ENCODE data around the gene SPACA1. TPM values are rescaled to one million over a fixed set of nuclear protein-coding genes. Genes with fewer than 3 reads are reported as not detected.

Gene SPACA1
- total and polyA plus RNA-seq, 4 donors = not detected

- TF ChIP-seq FOXA1 (IDR thresholded peaks at IDR 0.05) (no peak), HNF4A (conservative IDR thresholded peaks at IDR 0.05) (no peak), HNF4G (IDR thresholded peaks at IDR 0.05) (no peak), JUND (IDR thresholded peaks at IDR 0.05) (no peak), YY1 (IDR thresholded peaks at IDR 0.05) (no peak), RAD21 (IDR thresholded peaks at IDR 0.05) (no peak), NR2F2 (IDR thresholded peaks at IDR 0.05) (no peak), ZBTB33 (IDR thresholded peaks at IDR 0.05) (no peak), EGR1 (IDR thresholded peaks at IDR 0.05; ENCODE audit: low read depth in 2 of 2) (no peak), GABPA (IDR thresholded peaks at IDR 0.05 in 1 of 2, conservative IDR thresholded peaks at IDR 0.05 in 1 of 2) (no peak), RXRA (IDR thresholded peaks at IDR 0.05) (no peak)
- H3K4me3 ChIP-seq (ENCODE audit: low read depth in 1 of 3, low read length in 3 of 3) = no peak overlapping the region
Observed at GRCh38 chr6:88074791-88075190, 27.1 kb downstream of the SPACA1 start.

GRCh38 chr6:88077305-88077704, 29.7 kb downstream of the SPACA1 start:
- Histone ChIP-seq H3K9ac (ENCODE audit: low read depth in 1 of 2, low read length in 2 of 2) (no peak overlapping the region), H3K4me3 (ENCODE audit: low read depth in 1 of 3, low read length in 3 of 3) (no peak overlapping the region), H3K27me3 (ENCODE audit: control insufficient read depth in 4 of 4, insufficient read depth in 4 of 4, low read length in 3 of 4) (peaks cover 0 to 2% (median 0%) of the 10 kb centered on the region in 4 donors), H3K36me3 (ENCODE audit: control insufficient read depth in 4 of 4, insufficient read depth in 3 of 4, low read depth in 1 of 4, low read length in 3 of 4) (no peaks in the 10 kb centered on the region), H3K4me1 (ENCODE audit: control insufficient read depth in 4 of 4, insufficient read depth in 4 of 4, low read length in 3 of 4) (no peaks in the 10 kb centered on the region), H3K27ac (ENCODE audit: low read depth in 1 of 2, low read length in 2 of 2) (no peak overlapping the region), H3K9me3 (ENCODE audit: control insufficient read depth in 4 of 4, low read length in 3 of 4) (no peaks in the 10 kb centered on the region)
- 63% methylated on average over 3 of the region's 3 CpGs for WGBS
- DNase-seq (ENCODE audit: low spot score) = no peak
- no peak for TF ChIP-seq RXRA (IDR thresholded peaks at IDR 0.05)

More at GRCh38 chr6:88074791-88075190, 27.1 kb downstream of the SPACA1 start:
- Histone ChIP-seq H3K36me3 (ENCODE audit: control insufficient read depth in 4 of 4, insufficient read depth in 3 of 4, low read depth in 1 of 4, low read length in 3 of 4) (no peaks in the 10 kb centered on the region), H3K9me3 (ENCODE audit: control insufficient read depth in 4 of 4, low read length in 3 of 4) (no peaks in the 10 kb centered on the region), H3K4me1 (ENCODE audit: control insufficient read depth in 4 of 4, insufficient read depth in 4 of 4, low read length in 3 of 4) (no peaks in the 10 kb centered on the region), H3K27me3 (ENCODE audit: control insufficient read depth in 4 of 4, insufficient read depth in 4 of 4, low read length in 3 of 4) (peaks cover 0 to 4% (median 1%) of the 10 kb centered on the region in 4 donors), H3K27ac (ENCODE audit: low read depth in 1 of 2, low read length in 2 of 2) (no peak overlapping the region), H3K9ac (ENCODE audit: low read depth in 1 of 2, low read length in 2 of 2) (no peak overlapping the region)
- WGBS = 55% methylated on average over 1 of the region's 1 CpG
- no peak for DNase-seq (ENCODE audit: low spot score)

GRCh38 chr6:88086792-88087191, 39.2 kb downstream of the SPACA1 start:
- Histone ChIP-seq H3K27me3 (ENCODE audit: control insufficient read depth in 4 of 4, insufficient read depth in 4 of 4, low read length in 3 of 4) (no peaks in the 10 kb centered on the region), H3K36me3 (ENCODE audit: control insufficient read depth in 4 of 4, insufficient read depth in 3 of 4, low read depth in 1 of 4, low read length in 3 of 4) (no peaks in the 10 kb centered on the region), H3K4me1 (ENCODE audit: control insufficient read depth in 4 of 4, insufficient read depth in 4 of 4, low read length in 3 of 4) (no peaks in the 10 kb centered on the region), H3K4me3 (ENCODE audit: low read depth in 1 of 3, low read length in 3 of 3) (no peak overlapping the region), H3K27ac (ENCODE audit: low read depth in 1 of 2, low read length in 2 of 2) (no peak overlapping the region), H3K9me3 (ENCODE audit: control insufficient read depth in 4 of 4, low read length in 3 of 4) (no peaks in the 10 kb centered on the region), H3K9ac (ENCODE audit: low read depth in 1 of 2, low read length in 2 of 2) (no peak overlapping the region)
- no peak for DNase-seq (ENCODE audit: low spot score)
- WGBS = 82% methylated on average over 2 of the region's 2 CpGs
- TF ChIP-seq SP1 (IDR thresholded peaks at IDR 0.05) (no peak), JUND (IDR thresholded peaks at IDR 0.05) (no peak), MAX (IDR thresholded peaks at IDR 0.05) (no peak), FOXA2 (IDR thresholded peaks at IDR 0.05) (no peak), RAD21 (IDR thresholded peaks at IDR 0.05) (no peak), NR2F2 (IDR thresholded peaks at IDR 0.05) (no peak), HNF4A (conservative IDR thresholded peaks at IDR 0.05) (no peak), ATF3 (IDR thresholded peaks at IDR 0.05) (no peak), GABPA (IDR thresholded peaks at IDR 0.05 in 1 of 2, conservative IDR thresholded peaks at IDR 0.05 in 1 of 2) (no peak), REST (IDR thresholded peaks at IDR 0.05) (no peak), FOXA1 (IDR thresholded peaks at IDR 0.05) (no peak), EGR1 (IDR thresholded peaks at IDR 0.05; ENCODE audit: low read depth in 2 of 2) (no peak), ZBTB33 (IDR thresholded peaks at IDR 0.05) (no peak), TAF1 (conservative IDR thresholded peaks at IDR 0.05) (no peak), YY1 (IDR thresholded peaks at IDR 0.05) (no peak)
